ENCODE data around the gene TIGD4. TPM values are rescaled to one million over a fixed set of nuclear protein-coding genes. Genes with fewer than 3 reads are reported as not detected.

TIGD4 gene
- total and polyA plus RNA-seq, 2 donors (not counting 1 experiment from before 2014, with no cell fraction given) = 0.04 to 0.59 TPM

DNA sequence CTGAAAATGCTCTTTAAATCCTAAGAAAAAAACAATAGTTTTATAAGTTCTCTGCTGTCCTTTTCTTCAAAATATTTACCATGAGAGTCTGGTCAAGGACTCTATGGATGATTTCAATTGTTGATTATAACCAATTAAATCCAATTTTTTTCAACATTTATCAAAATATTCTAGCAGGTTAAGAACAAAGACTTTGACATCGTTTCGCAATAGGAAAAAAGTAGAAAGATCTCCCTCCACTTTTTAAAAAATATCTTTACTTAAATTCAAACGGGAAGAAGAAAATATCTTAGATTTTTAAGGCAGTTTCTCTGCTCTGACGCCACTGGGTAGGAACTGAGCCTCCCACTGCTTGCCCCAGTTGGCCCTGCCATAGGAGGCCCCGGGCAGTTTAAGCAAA lies 55.0 kb downstream of the TIGD4 start:
- Histone ChIP-seq H3K36me3 (replicated peaks in 1 of 2; ENCODE audit: control extremely low read depth in 1 of 2, control insufficient read depth in 1 of 2, extremely low read depth in 1 of 2, insufficient read depth in 2 of 2, low read length in 1 of 2) (no peaks in the 10 kb centered on the region), H3K4me1 (ENCODE audit: control insufficient read depth in 2 of 2, insufficient read depth in 2 of 2, low read length in 2 of 2) (peaks cover 11 to 14% of the 10 kb centered on the region in 2 donors), H3K4me2 (replicated peaks; ENCODE audit: low read depth, low read length, poor library complexity, severe bottlenecking) (no peak overlapping the region), H4K20me1 (ENCODE audit: control insufficient read depth, insufficient read depth, low read length, poor library complexity, severe bottlenecking) (no peaks in the 10 kb centered on the region), H3K9ac (ENCODE audit: low read length) (no peak overlapping the region), H3K79me2 (ENCODE audit: control insufficient read depth, insufficient read depth, low read length) (no peaks in the 10 kb centered on the region), H2AFZ (ENCODE audit: insufficient read depth, low read depth, low read length, poor library complexity, severe bottlenecking) (no peak overlapping the region), H3K9me3 (ENCODE audit: control extremely low read depth in 1 of 3, control insufficient read depth in 2 of 3, insufficient read depth in 1 of 3, low read length in 2 of 3) (no peaks in the 10 kb centered on the region), H3K27me3 (replicated peaks in 1 of 4; ENCODE audit: control extremely low read depth in 1 of 4, control insufficient read depth in 3 of 4, insufficient read depth in 4 of 4, low read length in 3 of 4) (peaks cover 0 to 3% (median 0%) of the 10 kb centered on the region in 4 experiments), H3K27ac (ENCODE audit: low read length in 2 of 2) (no peak overlapping the region), H3K4me3 (ENCODE audit: control extremely low read depth in 1 of 5, extremely low read depth in 1 of 5, insufficient read depth in 1 of 5, low read depth in 2 of 5, low read length in 4 of 5) (no peak overlapping the region)
- TF ChIP-seq, protein P1, sequence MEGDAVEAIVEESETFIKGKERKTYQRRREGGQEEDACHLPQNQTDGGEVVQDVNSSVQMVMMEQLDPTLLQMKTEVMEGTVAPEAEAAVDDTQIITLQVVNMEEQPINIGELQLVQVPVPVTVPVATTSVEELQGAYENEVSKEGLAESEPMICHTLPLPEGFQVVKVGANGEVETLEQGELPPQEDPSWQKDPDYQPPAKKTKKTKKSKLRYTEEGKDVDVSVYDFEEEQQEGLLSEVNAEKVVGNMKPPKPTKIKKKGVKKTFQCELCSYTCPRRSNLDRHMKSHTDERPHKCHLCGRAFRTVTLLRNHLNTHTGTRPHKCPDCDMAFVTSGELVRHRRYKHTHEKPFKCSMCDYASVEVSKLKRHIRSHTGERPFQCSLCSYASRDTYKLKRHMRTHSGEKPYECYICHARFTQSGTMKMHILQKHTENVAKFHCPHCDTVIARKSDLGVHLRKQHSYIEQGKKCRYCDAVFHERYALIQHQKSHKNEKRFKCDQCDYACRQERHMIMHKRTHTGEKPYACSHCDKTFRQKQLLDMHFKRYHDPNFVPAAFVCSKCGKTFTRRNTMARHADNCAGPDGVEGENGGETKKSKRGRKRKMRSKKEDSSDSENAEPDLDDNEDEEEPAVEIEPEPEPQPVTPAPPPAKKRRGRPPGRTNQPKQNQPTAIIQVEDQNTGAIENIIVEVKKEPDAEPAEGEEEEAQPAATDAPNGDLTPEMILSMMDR (IDR thresholded peaks at IDR 0.05) = no peak
- no peak for TF ChIP-seq EZH2 (IDR thresholded peaks at IDR 0.05; ENCODE audit: borderline replicate concordance, insufficient read depth, low read depth, low read length, poor library complexity, severe bottlenecking)
- H3K9me3 Mint-ChIP-seq (ENCODE audit: insufficient read depth) = no peaks in the 10 kb centered on the region
- H3K27me3 Mint-ChIP-seq = no peaks in the 10 kb centered on the region
- peaks cover 8% of the 10 kb centered on the region for H3K4me1 Mint-ChIP-seq
- intact Hi-C loops (cut with micrococcal nuclease) = no loop called here
- ChIA-PET CTCF (no interaction called here), POLR2A (no interaction called here)
- H3K27ac Mint-ChIP-seq = no peak overlapping the region
- no CpG with 5 or more reads among the region's 5 CpGs for WGBS (ENCODE audit: insufficient coverage)
- ATAC-seq (ENCODE audit: low read depth) (no peak), DNase-seq (no peak)
- no peak overlapping the region for H3K4me3 Mint-ChIP-seq

DNA sequence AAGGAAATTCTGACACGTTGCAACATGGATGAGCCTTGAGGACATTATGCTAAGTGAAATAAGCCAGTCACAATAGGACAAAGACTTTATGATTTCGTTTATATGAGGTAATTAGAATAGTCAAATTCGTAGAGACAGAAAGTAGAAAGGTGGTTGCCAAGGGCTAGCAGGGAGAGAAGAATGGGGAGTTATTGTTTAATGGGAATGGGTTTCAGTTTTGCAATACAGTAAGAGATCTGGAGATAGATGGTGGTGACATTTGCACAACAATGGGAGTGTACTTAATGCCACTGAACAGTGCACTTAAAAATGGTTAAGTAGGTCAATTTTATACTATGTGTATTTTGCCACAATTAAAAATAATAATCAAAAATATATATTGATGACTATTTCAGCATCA lies 56.3 kb downstream of the TIGD4 start:
- Mint-ChIP-seq H3K27me3 (no peaks in the 10 kb centered on the region), H3K4me1 (peaks cover 12% of the 10 kb centered on the region), H3K9me3 (ENCODE audit: insufficient read depth) (no peaks in the 10 kb centered on the region), H3K27ac (no peak overlapping the region), H3K4me3 (no peak overlapping the region)
- DNase-seq (no peak), ATAC-seq (ENCODE audit: low read depth) (no peak)
- Histone ChIP-seq H3K27me3 (replicated peaks in 1 of 4; ENCODE audit: control extremely low read depth in 1 of 4, control insufficient read depth in 3 of 4, insufficient read depth in 4 of 4, low read length in 3 of 4) (peaks cover 0 to 3% (median 0%) of the 10 kb centered on the region in 4 experiments), H3K27ac (ENCODE audit: low read length in 2 of 2) (no peak overlapping the region), H3K79me2 (ENCODE audit: control insufficient read depth, insufficient read depth, low read length) (no peaks in the 10 kb centered on the region), H3K9ac (ENCODE audit: low read length) (no peak overlapping the region), H3K36me3 (replicated peaks in 1 of 2; ENCODE audit: control extremely low read depth in 1 of 2, control insufficient read depth in 1 of 2, extremely low read depth in 1 of 2, insufficient read depth in 2 of 2, low read length in 1 of 2) (no peaks in the 10 kb centered on the region), H3K9me3 (ENCODE audit: control extremely low read depth in 1 of 3, control insufficient read depth in 2 of 3, insufficient read depth in 1 of 3, low read length in 2 of 3) (no peaks in the 10 kb centered on the region), H3K4me1 (ENCODE audit: control insufficient read depth in 2 of 2, insufficient read depth in 2 of 2, low read length in 2 of 2) (peaks cover 6% of the 10 kb centered on the region in 2 donors), H2AFZ (ENCODE audit: insufficient read depth, low read depth, low read length, poor library complexity, severe bottlenecking) (no peak overlapping the region), H3K4me2 (replicated peaks; ENCODE audit: low read depth, low read length, poor library complexity, severe bottlenecking) (no peak overlapping the region), H4K20me1 (ENCODE audit: control insufficient read depth, insufficient read depth, low read length, poor library complexity, severe bottlenecking) (no peaks in the 10 kb centered on the region), H3K4me3 (ENCODE audit: control extremely low read depth in 1 of 5, extremely low read depth in 1 of 5, insufficient read depth in 1 of 5, low read depth in 2 of 5, low read length in 4 of 5) (no peak overlapping the region)
- TF ChIP-seq, protein P1 (IDR thresholded peaks at IDR 0.05) = no peak
- no peak for TF ChIP-seq EZH2 (IDR thresholded peaks at IDR 0.05; ENCODE audit: borderline replicate concordance, insufficient read depth, low read depth, low read length, poor library complexity, severe bottlenecking)
- intact Hi-C loops (cut with micrococcal nuclease) = no loop called here
- ChIA-PET POLR2A (no interaction called here), CTCF (interaction anchor here (1.3 to 1.4 kb wide), 2 partner anchors 12 to 222 kb away, joined by 3 to 4 read pairs; no protein-coding TSS in a partner anchor)
- 85% methylated on average over 3 of the region's 3 CpGs for WGBS (ENCODE audit: insufficient coverage)

Data from B cell (primary cell).